GM21360 (cell line): ENCODE data around the gene FANCF.
"Not testable (repeated sequence)": the region's sequence is repeated elsewhere in the genome, so short reads cannot be mapped to it uniquely, and the experiment has no call there.

ENCODE experiments used
- ATAC-seq: cut with Tn5 transposase; IDR thresholded peaks from one replicate; pipeline ENCODE4 v1.9.1; 2021; ENCODE audit warnings: mild to moderate bottlenecking, moderate library complexity; ENCODE audit not compliant: unreplicated experiment

Gene FANCF

GRCh38 chr11:22625448-22626287, at the start of gene FANCF:
TSS of gene FANCF (minus strand) at chr11:22625823. CDS start at chr11:22625810, 13 bp downstream.
- ATAC-seq, result peak; percentile 95

GRCh38 chr11:22674470-22675439, 49.1 kb upstream of the FANCF start:
- no peak for ATAC-seq

GRCh38 chr11:22671751-22672150, 46.1 kb upstream of the FANCF start:
- ATAC-seq, result no peak

GRCh38 chr11:22670830-22671229, 45.2 kb upstream of the FANCF start:
- ATAC-seq, result peak; percentile 38

GRCh38 chr11:22669368-22669767, 43.7 kb upstream of the FANCF start:
- ATAC-seq, result no peak

GRCh38 chr11:22668005-22668796, 42.6 kb upstream of the FANCF start:
- ATAC-seq, result no peak

GRCh38 chr11:22666688-22667439, 41.2 kb upstream of the FANCF start:
- no peak for ATAC-seq

GRCh38 chr11:22666325-22666687, 40.7 kb upstream of the FANCF start, which contains the start of gene GAS2:
TSS of gene GAS2 (plus strand) at chr11:22666611. CDS start at chr11:22674870, 8,259 bp downstream.
- ATAC-seq, result no peak

GRCh38 chr11:22659783-22660182, 34.2 kb upstream of the FANCF start:
- ATAC-seq, result no peak

GRCh38 chr11:22657101-22657694, 31.6 kb upstream of the FANCF start:
- ATAC-seq, result peak; percentile 88

GRCh38 chr11:22656130-22656529, 30.5 kb upstream of the FANCF start:
- no peak for ATAC-seq

GRCh38 chr11:22652346-22652745, 26.7 kb upstream of the FANCF start:
- ATAC-seq, result not testable (repeated sequence)

- no peak for ATAC-seq
Measured at GRCh38 chr11:22641559-22641958, 15.9 kb upstream of the FANCF start.

- no peak for ATAC-seq
Measured at GRCh38 chr11:22640862-22641261, 15.2 kb upstream of the FANCF start.

- no peak for ATAC-seq
Measured at GRCh38 chr11:22635689-22636088, 10.1 kb upstream of the FANCF start.

GRCh38 chr11:22634897-22635629, 9.4 kb upstream of the FANCF start:
- ATAC-seq, result no peak

- ATAC-seq, result no peak
Measured at GRCh38 chr11:22633354-22633902, 7.8 kb upstream of the FANCF start.

- no peak for ATAC-seq
Measured at GRCh38 chr11:22627421-22627820, 1.8 kb upstream of the FANCF start.
